KMS-11 (cell line): Measurements from ENCODE around the gene SET.

ENCODE experiments used
- H2AFZ ChIP-seq: fragments of 200-600 bp; sonication (generic); 2 replicates; pipeline ENCODE4 v1.6.1; 2016; ENCODE audit warnings: antibody characterized with exemption, mixed run types, low read depth
- H3K27ac ChIP-seq: fragments of 200-600 bp; sonication (generic); 2 replicates; pipeline ENCODE4 v1.6.1; 2016; ENCODE audit warnings: mild to moderate bottlenecking, mixed run types
- H3K27me3 ChIP-seq: fragments of 200-600 bp; sonication (generic); 2 replicates; pipeline ENCODE4 v1.6.1; 2017; ENCODE audit warnings: mild to moderate bottlenecking, low read depth, mixed run types, moderate library complexity; ENCODE audit not compliant: insufficient read depth
- H3K36me3 ChIP-seq: fragments of 200-600 bp; sonication (generic); 2 replicates; pipeline ENCODE4 v1.6.1; 2017; ENCODE audit warnings: mild to moderate bottlenecking, mixed run types; ENCODE audit not compliant: insufficient read depth
- H3K4me1 ChIP-seq: fragments of 200-600 bp; sonication (generic); 2 replicates; pipeline ENCODE4 v1.6.1; 2016; ENCODE audit warnings: mild to moderate bottlenecking, low read depth, mixed run types; ENCODE audit not compliant: poor library complexity, severe bottlenecking
- H3K4me2 ChIP-seq: fragments of 200-600 bp; sonication (generic); 2 replicates; pipeline ENCODE4 v1.7.0; 2016; ENCODE audit warnings: mild to moderate bottlenecking, mixed run types
- H3K4me3 ChIP-seq: fragments of 200-600 bp; sonication (generic); IDR thresholded peaks from 2 replicates; pipeline ENCODE4 v1.6.1; 2017; ENCODE audit warnings: low read depth, low read length, mixed read lengths; ENCODE audit not compliant: insufficient read depth
- H3K79me2 ChIP-seq: fragments of 200-600 bp; sonication (generic); 2 replicates; pipeline ENCODE4 v1.6.1; 2016; ENCODE audit warnings: low read depth, mixed run types; ENCODE audit not compliant: insufficient read depth
- H3K9ac ChIP-seq: fragments of 200-600 bp; sonication (generic); 2 replicates; pipeline ENCODE4 v1.6.1; 2016; ENCODE audit warnings: mild to moderate bottlenecking, mixed run types
- H4K20me1 ChIP-seq: fragments of 200-600 bp; sonication (generic); 2 replicates; pipeline ENCODE4 v1.6.1; 2016; ENCODE audit warnings: mild to moderate bottlenecking, mixed run types; ENCODE audit not compliant: insufficient read depth
- TF ChIP-seq, protein P1 (sequence below): fragments of 200-600 bp; sonication (generic); conservative IDR thresholded peaks from 2 replicates; pipeline ENCODE4 v1.6.1; 2017; ENCODE audit warnings: low read depth, mild to moderate bottlenecking, antibody characterized with exemption, low read length, moderate library complexity, mixed read lengths

SET gene

GRCh38 chr9:128731093-128731492 is 42.1 kb downstream of the SET start:
- no peaks in the 10 kb centered on the region for H3K27me3 ChIP-seq
- no peak overlapping the region for H3K27ac ChIP-seq
- TF ChIP-seq, protein P1, sequence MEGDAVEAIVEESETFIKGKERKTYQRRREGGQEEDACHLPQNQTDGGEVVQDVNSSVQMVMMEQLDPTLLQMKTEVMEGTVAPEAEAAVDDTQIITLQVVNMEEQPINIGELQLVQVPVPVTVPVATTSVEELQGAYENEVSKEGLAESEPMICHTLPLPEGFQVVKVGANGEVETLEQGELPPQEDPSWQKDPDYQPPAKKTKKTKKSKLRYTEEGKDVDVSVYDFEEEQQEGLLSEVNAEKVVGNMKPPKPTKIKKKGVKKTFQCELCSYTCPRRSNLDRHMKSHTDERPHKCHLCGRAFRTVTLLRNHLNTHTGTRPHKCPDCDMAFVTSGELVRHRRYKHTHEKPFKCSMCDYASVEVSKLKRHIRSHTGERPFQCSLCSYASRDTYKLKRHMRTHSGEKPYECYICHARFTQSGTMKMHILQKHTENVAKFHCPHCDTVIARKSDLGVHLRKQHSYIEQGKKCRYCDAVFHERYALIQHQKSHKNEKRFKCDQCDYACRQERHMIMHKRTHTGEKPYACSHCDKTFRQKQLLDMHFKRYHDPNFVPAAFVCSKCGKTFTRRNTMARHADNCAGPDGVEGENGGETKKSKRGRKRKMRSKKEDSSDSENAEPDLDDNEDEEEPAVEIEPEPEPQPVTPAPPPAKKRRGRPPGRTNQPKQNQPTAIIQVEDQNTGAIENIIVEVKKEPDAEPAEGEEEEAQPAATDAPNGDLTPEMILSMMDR, result no peak
- no peaks in the 10 kb centered on the region for H4K20me1 ChIP-seq
- H3K79me2 ChIP-seq, result no peaks in the 10 kb centered on the region
- H2AFZ ChIP-seq, result no peak overlapping the region
- no peaks in the 10 kb centered on the region for H3K36me3 ChIP-seq
- H3K4me3 ChIP-seq, result no peak overlapping the region
- H3K4me1 ChIP-seq, result peaks cover 5% of the 10 kb centered on the region
- no peak overlapping the region for H3K4me2 ChIP-seq
- H3K9ac ChIP-seq, result no peak overlapping the region

DNA sequence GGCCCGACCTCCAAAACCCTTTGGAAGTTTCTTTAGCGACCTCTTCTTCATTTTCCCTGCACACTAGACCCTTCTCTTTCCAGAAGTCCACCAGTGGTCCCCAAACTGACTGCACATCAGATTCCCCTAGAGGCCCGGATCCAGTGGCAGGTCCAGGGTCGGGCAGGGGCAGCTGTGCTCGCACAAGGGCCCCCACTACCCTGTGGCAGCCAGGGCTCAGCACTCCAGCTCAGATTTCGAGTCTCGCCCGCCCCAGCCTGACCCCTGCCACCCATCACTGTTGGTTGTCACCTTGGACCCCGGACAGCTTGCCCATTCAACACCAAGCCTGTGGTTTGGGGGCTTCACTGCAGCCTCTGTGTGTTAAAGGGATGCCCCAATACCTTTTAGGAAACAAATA is 42.7 kb downstream of the SET start:
- H3K27ac ChIP-seq, result no peak overlapping the region
- TF ChIP-seq, protein P1, result no peak
- H3K4me2 ChIP-seq, result no peak overlapping the region
- H3K4me3 ChIP-seq, result no peak overlapping the region
- H3K36me3 ChIP-seq, result no peaks in the 10 kb centered on the region
- H3K27me3 ChIP-seq, result no peaks in the 10 kb centered on the region
- H4K20me1 ChIP-seq, result no peaks in the 10 kb centered on the region
- no peak overlapping the region for H2AFZ ChIP-seq
- H3K79me2 ChIP-seq, result no peaks in the 10 kb centered on the region
- no peak overlapping the region for H3K9ac ChIP-seq
- H3K4me1 ChIP-seq, result peaks cover 5% of the 10 kb centered on the region

GRCh38 chr9:128732576-128732975 is 43.6 kb downstream of the SET start:
- Histone ChIP-seq H3K27me3 (no peaks in the 10 kb centered on the region), H3K4me1 (peaks cover 5% of the 10 kb centered on the region), H3K36me3 (no peaks in the 10 kb centered on the region), H3K4me2 (no peak overlapping the region), H4K20me1 (no peaks in the 10 kb centered on the region), H3K9ac (no peak overlapping the region), H2AFZ (no peak overlapping the region), H3K4me3 (no peak overlapping the region), H3K79me2 (no peaks in the 10 kb centered on the region), H3K27ac (no peak overlapping the region)
- TF ChIP-seq, protein P1, result no peak

- no peak overlapping the region for H2AFZ ChIP-seq
- no peaks in the 10 kb centered on the region for H4K20me1 ChIP-seq
- no peaks in the 10 kb centered on the region for H3K36me3 ChIP-seq
- H3K4me3 ChIP-seq, result no peak overlapping the region
- H3K9ac ChIP-seq, result no peak overlapping the region
- H3K79me2 ChIP-seq, result no peaks in the 10 kb centered on the region
- TF ChIP-seq, protein P1, result peak; percentile 51
- no peak overlapping the region for H3K27ac ChIP-seq
- H3K4me1 ChIP-seq, result peaks cover 5% of the 10 kb centered on the region
- no peaks in the 10 kb centered on the region for H3K27me3 ChIP-seq
- no peak overlapping the region for H3K4me2 ChIP-seq
These were observed 44.2 kb downstream of the SET start for GRCh38 chr9:128733256-128733655.
